Measurements from ENCODE around the gene PNPLA7.
"Not testable (repeated sequence)": the region's sequence is repeated elsewhere in the genome, so short reads cannot be mapped to it uniquely, and the experiment has no call there.

The PNPLA7 gene

DNA sequence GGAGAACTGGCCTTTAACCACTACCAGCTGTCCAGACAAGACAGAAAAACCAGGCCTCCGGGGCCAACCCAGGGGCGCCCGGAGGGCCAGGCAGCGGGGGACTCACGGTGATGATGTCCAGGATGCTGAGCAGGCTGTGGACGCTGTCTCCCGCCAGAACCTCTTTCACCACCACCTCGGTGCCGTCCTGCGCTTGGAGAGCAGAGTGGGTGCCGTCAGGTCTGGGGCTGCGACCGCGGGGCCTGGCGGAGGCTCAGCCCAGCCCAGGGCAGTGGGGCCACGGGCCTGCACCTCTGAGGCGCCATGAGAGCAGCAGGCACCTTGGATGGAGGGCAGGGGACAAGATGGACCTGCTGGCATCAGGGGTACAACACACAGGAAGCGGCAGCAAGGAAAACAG lies 9.7 kb downstream of the PNPLA7 start:
- no peak for DNase-seq (ENCODE audit: low read depth in 2 of 2)

DNA sequence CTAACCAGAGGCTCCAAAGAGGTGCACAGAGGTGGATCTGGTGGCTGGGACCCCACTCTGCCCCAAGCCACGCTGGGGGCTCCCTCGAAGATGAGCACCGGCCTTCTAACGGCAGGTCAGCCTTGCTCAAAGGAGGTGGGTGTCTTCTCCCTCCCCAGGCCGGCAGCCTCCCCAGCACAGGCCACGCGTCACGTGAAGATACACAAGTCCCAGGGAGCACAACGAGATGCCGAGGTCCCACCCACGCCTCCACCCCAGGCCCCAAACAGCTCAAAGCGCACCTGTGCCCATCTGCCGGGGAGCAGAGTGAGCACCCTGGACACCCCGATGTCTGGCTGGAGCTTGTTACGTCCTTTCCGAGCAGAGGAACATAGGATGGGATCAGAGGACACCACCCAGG lies 12.1 kb downstream of the PNPLA7 start:
- DNase-seq (ENCODE audit: low read depth in 2 of 2), result no peak

DNA sequence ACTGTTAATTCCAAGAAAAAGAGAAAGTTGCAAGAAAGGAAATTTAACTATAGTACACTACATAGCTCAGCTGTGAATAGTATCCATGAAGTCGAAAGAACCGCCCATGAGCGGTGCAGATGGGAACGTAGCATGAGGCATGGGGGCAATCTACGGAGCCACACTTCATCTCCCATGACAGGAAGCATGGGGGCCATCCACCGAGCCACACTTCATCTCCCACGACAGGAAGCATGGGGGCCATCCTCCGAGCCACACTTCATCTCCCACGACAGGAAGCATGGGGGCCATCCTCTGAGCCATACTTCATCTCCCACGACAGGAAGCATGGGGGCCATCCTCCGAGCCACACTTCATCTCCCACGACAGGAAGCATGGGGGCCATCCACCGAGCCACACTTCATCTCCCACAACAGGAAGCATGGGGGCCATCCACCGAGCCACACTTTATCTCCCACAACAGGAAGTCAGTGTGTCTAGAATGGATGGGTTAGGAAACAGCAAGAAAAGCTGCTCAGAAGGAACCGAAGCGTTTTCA lies 13.5 kb downstream of the PNPLA7 start:
- not testable (repeated sequence) for DNase-seq (ENCODE audit: low read depth in 2 of 2)

DNA sequence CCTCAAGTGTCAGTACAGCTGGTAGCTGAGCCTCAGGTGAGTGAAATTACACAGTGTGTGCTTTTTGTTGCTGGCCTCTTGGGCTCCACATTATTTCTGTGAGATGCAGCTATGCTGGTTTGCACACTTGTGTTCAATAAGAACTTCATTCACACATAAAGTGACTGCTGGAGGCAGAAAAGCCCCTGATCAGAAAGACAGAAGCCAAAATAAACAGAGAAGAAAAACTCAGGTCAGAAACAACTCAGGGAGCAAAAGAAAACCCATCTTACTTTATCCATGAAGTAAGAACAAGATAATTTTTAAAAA lies 15.1 kb downstream of the PNPLA7 start:
- no peak for DNase-seq (ENCODE audit: low read depth in 2 of 2)

DNA sequence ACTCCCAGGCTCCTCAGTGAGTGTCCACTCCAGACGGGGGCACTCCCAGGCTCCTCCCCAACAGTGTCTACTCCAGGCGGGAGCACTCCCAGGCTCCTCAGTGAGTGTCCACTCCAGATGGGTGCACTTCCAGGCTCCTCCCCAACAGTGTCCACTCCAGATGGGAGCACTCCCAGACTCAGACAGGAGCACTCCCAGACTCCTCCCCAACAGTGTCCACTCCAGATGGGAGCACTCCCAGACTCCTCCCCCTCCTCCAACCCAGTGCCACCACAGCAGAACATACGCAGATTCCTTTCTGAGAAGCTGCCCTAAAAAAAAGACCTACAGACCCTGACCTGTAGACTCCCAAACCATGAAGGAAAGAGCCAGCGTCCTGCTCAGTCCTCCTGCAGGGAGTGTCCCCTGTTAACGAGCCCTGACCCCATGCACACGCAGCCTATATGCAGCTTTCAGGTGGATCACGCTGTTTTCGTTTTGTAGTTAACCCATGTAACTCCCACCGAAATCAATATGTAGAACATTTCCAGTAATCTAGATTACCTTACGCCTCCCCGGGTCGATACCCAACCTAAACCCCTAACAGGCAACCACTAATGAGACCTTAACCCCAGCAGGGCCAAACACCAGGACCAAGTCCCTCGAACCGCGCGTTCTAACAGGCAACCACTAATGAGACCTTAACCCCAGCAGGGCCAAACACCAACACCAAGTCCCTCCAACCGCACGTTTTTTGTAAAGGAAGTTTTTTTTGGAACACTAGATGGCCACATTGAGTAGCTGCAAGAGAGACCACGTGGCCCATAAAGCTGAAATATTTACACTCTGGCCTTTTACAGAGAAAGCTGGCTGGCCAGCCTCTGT lies 15.7 kb downstream of the PNPLA7 start:
- DNase-seq (ENCODE audit: low read depth in 2 of 2), result no peak

DNA sequence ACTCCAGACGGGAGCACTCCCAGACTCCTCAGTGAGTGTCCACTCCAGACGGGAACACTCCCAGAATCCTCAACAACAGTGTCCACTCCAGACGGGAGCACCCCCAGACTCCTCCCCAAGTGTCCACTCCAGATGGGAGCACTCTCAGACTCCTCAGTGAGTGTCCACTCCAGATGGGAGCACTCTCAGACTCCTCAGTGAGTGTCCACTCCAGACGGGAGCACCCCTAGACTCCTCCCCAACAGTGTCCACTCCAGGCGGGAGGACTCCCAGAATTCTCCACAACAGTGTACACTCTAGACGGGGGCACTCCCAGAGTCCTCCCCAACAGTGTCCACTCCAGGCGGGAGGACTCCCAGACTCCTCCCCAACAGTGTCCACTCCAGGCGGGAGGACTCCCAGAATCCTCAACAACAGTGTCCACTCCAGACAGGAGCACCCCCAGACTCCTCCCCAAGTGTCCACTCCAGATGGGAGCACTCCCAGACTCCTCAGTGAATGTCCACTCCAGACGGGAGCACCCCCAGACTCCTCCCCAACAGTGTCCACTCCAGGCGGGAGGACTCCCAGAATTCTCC lies 17.2 kb downstream of the PNPLA7 start:
- DNase-seq (ENCODE audit: low read depth in 2 of 2), result not testable (repeated sequence)

DNA sequence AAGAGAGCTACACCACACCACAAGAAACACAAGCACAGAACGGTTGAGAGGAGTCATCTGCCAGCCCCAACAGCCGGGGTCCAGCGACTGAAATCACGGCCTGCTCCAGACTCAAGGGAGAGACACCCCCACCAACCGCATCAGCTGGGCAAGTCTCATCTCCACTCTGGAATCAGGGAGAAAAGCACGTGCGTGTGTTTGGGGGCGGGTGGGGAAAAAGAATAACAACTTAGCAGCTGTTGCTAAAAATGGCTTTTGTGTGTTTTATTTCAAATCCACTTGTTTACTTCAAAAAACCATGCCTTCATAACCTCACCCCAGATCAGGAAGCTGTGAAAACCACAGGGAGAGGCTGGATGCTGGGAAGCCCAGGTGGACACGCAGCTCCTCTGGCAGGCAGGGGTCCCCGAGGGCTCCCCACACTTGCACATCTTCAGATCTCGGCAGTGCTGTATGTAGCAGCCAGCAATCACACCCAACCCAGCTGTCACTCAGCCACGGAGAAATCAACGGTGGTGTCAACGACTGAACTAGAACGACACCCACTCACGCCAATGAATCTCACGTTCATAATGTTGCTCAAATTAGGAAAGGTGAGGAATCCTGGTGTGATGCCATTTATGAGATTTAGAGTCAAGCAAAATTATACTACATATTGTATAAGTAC lies 19.0 kb downstream of the PNPLA7 start:
- no peak for DNase-seq (ENCODE audit: low read depth in 2 of 2)

DNA sequence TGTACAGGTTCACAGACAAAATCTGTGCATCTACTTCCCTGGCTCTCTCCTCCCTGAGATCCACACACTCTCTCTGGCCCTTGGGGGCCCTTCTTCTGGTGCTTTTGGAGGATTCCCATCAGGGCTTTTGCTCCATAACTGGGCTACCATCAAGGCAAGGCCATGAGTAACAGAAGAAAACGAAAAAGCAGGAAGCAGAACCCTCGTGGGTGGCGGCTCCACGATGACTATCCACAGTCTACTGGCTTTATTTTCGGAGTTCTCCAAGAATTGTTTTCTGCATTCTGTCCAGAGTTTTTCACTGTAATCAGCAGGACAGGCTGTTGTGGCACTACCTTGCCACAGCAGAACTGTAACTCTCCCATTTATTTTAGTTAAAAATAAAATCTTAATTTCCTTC lies 19.9 kb downstream of the PNPLA7 start:
- no peak for DNase-seq (ENCODE audit: low read depth in 2 of 2)

DNA sequence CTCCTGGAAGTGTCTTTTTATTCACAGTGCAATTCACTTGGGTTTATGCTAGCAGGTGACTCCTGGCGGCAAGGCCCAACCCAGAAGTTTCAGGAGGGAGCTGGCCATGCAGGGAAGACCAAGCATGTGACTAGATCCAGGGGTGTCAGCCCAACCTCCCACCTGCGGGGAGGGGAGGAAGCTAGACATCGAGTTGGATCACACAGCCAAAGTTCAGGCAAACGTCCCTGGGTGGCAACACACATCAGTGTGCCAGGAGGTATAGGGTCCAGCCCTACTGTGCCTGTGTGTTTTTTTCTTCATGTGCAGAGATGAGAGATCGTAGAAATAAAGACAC lies 25.3 kb downstream of the PNPLA7 start:
- no peak for DNase-seq (ENCODE audit: low read depth in 2 of 2)

DNA sequence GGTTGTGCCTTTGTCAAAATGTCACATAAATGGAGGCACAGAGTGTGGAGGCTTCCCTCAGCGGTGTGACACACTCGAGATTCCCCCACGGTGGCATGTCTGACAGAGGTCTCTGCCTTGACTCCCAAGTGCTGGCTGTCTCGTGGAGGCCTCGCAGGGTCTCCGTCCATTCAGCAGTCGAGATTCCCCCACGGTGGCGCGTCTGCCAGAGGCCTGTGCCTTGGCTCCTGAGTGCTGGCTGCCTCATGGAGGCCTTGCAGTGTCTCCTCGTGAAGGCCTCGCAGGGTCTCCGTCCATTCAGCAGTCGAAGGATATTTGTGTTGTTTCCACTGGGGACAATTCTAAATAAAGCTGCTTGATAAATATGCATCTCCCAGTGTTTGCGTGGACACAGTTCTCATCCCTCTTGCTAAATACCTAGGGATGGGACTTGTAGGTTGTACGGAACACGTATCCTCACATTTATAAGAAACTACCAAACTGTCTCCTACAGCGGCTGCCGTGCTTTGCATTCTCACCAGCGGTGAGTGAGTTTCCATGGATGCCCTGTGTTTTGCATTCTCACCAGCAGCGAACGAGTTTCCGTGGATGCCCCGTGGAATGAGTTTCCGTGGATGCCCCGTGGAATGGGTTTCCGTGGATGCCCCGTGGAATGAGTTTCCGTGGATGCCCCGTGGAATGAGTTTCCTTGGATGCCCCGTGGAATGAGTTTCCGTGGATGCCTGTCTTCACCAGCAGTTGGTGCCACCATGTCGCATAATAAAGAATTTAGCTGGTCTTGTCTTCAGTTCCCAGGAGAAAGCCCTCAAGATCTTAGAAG lies 25.8 kb downstream of the PNPLA7 start:
- DNase-seq (ENCODE audit: low read depth in 2 of 2), result no peak

DNA sequence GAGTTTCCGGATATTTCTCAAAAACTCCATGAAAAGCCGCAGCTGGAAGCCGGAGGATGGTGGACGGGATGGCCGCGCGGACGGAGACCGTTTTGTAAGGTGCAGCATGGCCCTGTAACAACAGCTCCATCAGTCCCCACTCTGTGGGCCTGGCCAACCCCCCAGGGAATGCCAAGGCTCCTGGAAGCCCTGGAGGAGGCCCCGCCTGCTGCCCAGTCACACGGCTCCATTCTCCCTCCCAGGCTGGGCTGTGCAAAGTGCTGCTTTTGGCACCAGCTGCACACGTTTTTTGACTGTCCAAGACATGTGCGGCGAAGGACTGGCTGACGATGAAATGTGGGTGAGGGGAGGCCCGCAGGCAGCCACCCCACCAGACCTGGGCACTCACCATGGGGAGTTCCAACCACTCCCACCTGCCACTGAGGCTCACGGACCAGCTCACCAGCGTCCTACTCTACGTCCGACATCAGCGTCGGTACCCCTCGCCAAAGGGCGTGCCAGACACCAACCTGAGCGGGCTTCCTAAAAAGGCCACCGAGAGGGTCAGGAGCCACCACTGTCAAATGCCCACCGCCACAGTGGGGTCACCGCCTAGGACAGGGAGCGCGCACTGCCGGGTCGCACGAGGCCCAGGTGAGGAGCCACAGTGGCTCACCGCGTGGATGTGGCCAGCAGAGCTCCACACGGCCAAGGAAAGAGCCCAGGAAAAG lies 27.3 kb downstream of the PNPLA7 start:
- DNase-seq (ENCODE audit: low read depth in 2 of 2), result no peak

DNA sequence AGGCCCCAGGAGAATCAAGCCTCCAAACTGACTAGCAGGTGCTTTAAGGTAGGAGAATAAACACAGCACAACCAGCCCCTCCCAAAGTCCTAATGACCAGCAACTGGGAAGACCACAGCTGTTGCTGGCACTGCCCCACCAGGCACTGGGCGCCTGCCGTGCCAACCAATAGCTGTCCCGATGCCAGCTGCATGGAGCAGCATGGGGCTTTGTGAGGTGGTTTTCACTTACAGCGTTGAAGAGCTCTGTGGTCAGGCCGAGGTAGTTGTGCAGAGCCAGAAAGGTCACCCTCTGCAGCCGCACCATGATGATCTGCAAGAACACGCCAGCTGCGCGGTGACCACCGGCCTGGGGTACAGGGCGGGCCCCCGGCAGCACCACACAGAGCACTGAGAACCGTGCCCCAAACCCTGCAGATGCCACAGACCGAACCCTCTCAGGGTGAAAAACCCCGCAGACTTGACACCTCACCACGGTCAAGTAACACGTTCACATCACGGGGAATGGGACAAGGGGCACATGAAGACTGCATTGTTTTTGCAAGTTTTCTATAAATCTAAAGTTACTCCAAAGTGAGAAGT lies 28.7 kb downstream of the PNPLA7 start:
- no peak for DNase-seq (ENCODE audit: low read depth in 2 of 2)

DNA sequence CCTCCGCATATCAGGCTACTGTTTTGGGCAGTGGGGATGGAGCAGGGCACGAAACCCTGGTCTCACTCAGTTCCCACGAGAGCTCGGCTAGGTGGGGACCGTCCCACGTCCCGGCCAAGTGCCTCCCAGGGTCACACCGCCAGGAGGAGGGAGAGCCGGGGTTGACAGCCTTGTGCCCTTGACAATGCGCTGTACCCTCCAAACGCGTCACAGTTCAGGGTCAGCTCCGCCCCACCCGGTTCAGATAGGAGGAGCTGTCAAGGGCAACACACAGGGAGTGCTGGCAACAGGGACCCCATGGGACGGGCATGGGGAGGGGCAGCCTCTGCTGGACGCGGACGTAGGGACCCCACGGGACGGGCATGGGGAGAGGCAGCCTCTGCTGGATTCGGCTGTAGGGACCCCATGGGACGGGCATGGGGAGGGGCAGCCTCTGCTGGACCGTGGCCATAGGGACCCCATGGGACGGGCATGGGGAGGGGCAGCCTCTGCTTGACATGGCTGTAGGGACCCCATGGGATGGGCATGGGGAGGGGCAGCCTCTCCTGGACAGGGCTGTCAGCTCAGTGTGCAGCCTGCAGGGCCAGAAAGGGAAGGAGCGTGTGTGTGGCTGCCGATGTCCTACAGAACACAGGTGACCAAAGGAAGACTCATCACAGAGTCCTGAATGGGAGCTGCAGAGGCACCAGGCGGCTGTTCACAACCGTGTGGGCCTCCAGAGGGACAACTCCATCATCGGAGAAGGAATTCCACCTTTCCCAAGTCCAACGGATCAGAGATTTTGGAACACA lies 29.4 kb downstream of the PNPLA7 start:
- no peak for DNase-seq (ENCODE audit: low read depth in 2 of 2)

DNA sequence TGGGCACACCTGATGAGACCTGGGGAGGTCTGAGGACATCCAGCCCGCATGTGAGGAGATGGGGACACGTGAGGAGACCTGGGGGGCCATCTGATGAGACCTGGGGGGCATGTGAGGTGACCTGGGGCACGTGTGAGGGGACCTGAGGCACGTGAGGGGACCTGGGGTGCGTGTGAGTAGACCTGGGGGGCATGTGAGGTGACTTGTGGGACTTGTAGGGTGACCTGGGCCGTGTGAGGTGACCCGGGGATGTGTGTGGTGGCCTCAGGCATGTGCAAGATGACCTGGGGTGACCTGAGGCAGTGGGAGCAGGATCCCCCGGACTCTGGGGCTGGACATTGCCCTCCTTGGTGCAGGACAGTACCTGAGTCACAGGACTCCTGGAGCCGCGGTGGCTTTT lies 30.6 kb downstream of the PNPLA7 start:
- DNase-seq (ENCODE audit: low read depth in 2 of 2), result no peak

DNA sequence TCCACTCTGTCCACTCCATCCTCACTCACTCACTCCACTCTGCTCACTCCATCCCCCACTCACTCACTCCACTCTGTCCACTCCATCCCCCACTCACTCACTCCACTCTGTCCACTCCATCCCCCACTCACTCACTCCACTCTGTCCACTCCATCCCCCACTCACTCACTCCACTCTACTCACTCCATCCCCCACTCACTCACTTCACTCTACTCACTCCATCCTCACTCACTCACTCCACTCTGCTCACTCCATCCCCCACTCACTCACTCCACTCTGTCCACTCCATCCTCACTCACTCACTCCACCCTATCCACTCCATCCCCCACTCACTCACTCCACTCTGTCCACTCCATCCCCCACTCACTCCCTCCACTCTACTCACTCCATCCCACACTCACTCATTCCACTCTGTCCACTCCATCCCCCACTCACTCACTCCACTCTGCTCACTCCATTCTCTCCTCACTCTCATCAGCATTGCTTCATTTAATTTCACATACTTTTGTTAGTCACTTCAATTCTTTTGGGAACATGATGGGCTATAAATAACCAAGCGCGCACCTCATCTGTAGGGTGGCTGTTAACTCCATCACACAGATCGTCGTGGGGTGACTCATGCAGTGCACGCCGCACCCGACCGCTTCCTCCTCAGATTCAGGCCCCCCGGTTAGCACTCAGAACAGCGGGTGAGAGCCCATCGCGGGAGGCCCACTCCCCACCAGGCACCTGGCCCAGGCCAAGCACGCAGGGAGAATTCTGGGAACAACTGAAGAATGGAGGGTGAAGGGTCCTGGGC lies 31.3 kb downstream of the PNPLA7 start:
- DNase-seq (ENCODE audit: low read depth in 2 of 2), result not testable (repeated sequence)

DNA sequence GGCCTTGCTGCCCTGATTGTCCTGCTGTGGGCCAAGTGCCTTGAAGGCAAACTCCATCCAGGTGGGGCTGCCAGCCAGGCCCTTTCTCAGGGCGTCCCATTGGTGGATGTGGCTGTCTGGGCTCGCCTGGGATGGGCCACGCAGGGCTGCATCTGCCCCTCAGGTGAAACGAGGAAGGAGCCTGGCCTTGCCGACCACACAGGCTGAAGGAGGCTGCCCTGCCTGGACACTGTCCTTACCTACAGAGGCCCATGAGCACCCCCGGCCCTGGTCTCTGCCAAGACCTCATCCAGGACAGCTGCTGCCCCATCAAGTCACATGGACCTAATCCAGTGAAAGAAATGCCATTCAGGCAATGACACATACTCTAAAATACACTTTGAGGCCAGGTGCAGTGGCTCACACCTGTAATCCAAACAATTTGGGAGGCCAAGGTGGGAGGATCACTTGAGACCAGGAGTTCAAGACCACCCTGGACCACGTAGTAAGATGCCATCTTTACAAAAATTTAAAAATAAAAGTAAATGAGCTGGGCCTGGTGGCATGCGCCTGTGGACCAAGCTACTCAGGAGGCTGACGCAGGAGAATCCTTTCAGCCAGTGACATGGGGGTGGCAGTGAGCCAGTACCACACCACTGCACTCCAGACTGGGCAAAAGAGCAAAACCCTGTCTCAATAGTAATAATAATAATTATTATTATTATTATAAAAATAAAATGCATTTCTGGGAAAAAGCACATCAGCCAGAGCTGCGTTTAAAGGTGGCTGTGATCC lies 33.9 kb downstream of the PNPLA7 start:
- no peak for DNase-seq (ENCODE audit: low read depth in 2 of 2)

DNA sequence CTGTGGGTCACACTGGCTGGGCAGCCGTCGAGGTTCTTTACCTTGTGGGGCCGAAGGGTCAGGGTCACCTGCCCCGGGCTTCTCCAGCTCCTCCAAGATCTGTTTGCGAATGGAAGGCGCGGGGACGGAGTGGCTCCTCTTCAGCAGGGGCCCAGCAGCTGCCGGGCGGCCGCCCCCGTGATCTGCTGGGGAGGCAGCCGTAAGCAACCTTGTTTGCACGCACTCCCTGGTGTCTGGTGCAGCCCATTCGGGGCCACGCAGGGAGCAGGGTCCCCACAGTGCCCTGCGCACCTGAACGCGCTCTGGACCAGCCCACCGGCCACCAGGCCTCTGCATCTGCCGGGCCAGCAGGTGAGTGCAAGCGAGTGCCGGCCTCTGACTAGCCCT lies 34.9 kb downstream of the PNPLA7 start:
- no peak for DNase-seq (ENCODE audit: low read depth in 2 of 2)

DNA sequence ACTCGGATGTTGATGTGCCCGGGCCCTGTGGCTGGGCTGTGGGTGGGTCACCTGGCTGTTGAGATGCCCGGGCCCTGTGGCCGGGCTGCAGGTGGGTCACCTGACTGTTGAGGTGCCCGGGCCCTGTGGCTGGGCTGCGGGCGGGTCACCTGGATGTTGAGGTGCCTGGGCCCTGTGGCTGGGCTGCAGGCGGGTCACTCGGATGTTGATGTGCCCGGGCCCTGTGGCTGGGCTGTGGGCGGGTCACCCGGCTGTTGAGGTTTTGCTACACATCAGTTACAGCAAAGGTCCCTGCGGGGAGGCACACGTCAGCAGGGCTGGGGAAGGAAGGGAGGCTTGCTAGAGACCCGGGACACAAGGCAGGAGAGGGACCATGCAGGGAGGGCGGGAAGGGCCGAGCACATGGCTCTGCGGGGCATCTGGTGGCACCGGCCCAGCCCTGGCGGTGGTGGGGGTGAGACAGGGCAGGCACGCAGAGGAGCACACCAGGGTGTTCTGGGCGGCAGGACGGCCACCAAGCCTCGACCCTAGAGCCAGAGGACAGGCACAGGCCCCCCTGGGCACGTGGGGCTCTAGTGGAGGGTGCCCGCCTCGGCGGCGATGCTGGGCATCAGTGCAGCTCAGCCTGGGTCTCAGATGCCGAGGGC lies 35.4 kb downstream of the PNPLA7 start:
- DNase-seq (ENCODE audit: low read depth in 2 of 2), result no peak

Data from stimulated activated CD8-positive, alpha-beta memory T cell treated with anti-CD3 and anti-CD28 coated beads, Interleukin-7, amount 100 ng/mL, for 1 hour (primary cell).